Spleen (tissue), 10 donors: ENCODE results near the gene CHRNG. TPM values are rescaled to one million over a fixed set of nuclear protein-coding genes. Genes with fewer than 3 reads are reported as not detected.

Experiments used
- polyA plus RNA-seq, 3 donors: library from polyadenylated mRNA; stranded (reverse); fragments of 200-250 nt; gene quantifications; one replicate each; pipeline ENCODE4 v1.2.1, GENCODE V29; 2013
- total RNA-seq, 7 donors: library from RNA; depleted of rRNA in 3 of 7; stranded (reverse); fragments of >200 nt in 3 of 7; fragmentation: NEBNext Ultra II Directional in 4 of 7; extraction: Animal tissue kit (Norgen Biotek cat#: 25700) in 4 of 7; gene quantifications; one replicate each; pipeline versions ENCODE4 v1.1.0 to v1.2.1, GENCODE V29; 2016 to 2021
- donor health status: healthy with polysubstance abuse.
- donor health status: DM: no; HTN: no; CAD: no; lungs with moderate emphysema.
- donor health status: DM: no; HTN: no; CAD: no.
- donor health status: Bipolar disorder and iron deficiency.
- donor health status: healthy.
- donor health status: DM: no; HTN: no; CAD: no.
- donor health status: DM: yes; HTN: yes; CAD: no.

CHRNG gene
- total and polyA plus RNA-seq, 10 donors, result 0.06 TPM; not detected in 9

Other genes with a start within 250 kb of the CHRNG start
- gene ALPP, start 160.9 kb upstream of the CHRNG start, total RNA-seq, result not detected
- gene ALPP, start 160.9 kb upstream of the CHRNG start, polyA plus RNA-seq, result not detected
- gene ALPG, start 132.8 kb upstream of the CHRNG start, total RNA-seq, result not detected
- not detected for gene ALPG, start 132.8 kb upstream of the CHRNG start, polyA plus RNA-seq
- gene ALPI, start 83.5 kb upstream of the CHRNG start, total RNA-seq, result not detected
- gene ALPI, start 83.5 kb upstream of the CHRNG start, polyA plus RNA-seq, result not detected
- gene ECEL1, start 51.9 kb upstream of the CHRNG start, total RNA-seq, result 10 to 100 TPM in 2 of 7 donors, under 1 TPM in 3, not detected in 2; 0.17 to 23.1 (median 0.34) TPM
- gene ECEL1, start 51.9 kb upstream of the CHRNG start, polyA plus RNA-seq, result 1 to 10 TPM in 1 of 3 donors, under 1 TPM in 2; 0.10 to 1.6 (median 0.30) TPM
- gene PRSS56, start 19.3 kb upstream of the CHRNG start, total RNA-seq, result under 1 TPM in 1 of 7 donors, not detected in 6; 0.13 TPM
- under 1 TPM in 1 of 3 donors, not detected in 2; 0.04 TPM for gene PRSS56, start 19.3 kb upstream of the CHRNG start, polyA plus RNA-seq
- gene CHRND, start 13.5 kb upstream of the CHRNG start, total RNA-seq, result under 1 TPM in 1 of 7 donors, not detected in 6; 0.32 TPM
- gene CHRND, start 13.5 kb upstream of the CHRNG start, polyA plus RNA-seq, result not detected
- gene TIGD1, start 10.9 kb downstream of the CHRNG start, total RNA-seq, result 10 to 100 TPM in 3 of 7 donors, 1 to 10 TPM in 4; 5.1 to 13.5 (median 9.9) TPM
- 1 to 10 TPM; 4.4 to 8.3 (median 6.0) TPM for gene TIGD1, start 10.9 kb downstream of the CHRNG start, polyA plus RNA-seq
- 10 to 100 TPM; 39.8 to 61.1 (median 49.0) TPM for gene EIF4E2, start 11.0 kb downstream of the CHRNG start, total RNA-seq
- 10 to 100 TPM; 29.3 to 42.9 (median 41.4) TPM for gene EIF4E2, start 11.0 kb downstream of the CHRNG start, polyA plus RNA-seq
- 10 to 100 TPM; 19.8 to 96.2 (median 46.6) TPM for gene EFHD1, start 93.9 kb downstream of the CHRNG start, total RNA-seq
- gene EFHD1, start 93.9 kb downstream of the CHRNG start, polyA plus RNA-seq, result 10 to 100 TPM; 13.6 to 50.5 (median 19.2) TPM
- gene GIGYF2, start 157.6 kb downstream of the CHRNG start, total RNA-seq, result 100 to 1,000 TPM in 3 of 7 donors, 10 to 100 TPM in 4; 73.0 to 116 (median 100.0) TPM
- 10 to 100 TPM in 1 of 3 donors, 1 to 10 TPM in 2; 7.3 to 18.5 (median 9.2) TPM for gene GIGYF2, start 157.6 kb downstream of the CHRNG start, polyA plus RNA-seq
- gene KCNJ13, start 236.9 kb downstream of the CHRNG start, total RNA-seq, result not detected
- gene KCNJ13, start 236.9 kb downstream of the CHRNG start, polyA plus RNA-seq, result under 1 TPM in 1 of 3 donors, not detected in 2; 0.08 TPM